Erythroblast (primary cell): ENCODE results near the gene FGF14.

Experiments
- GATA1 ChIP-seq: IDR thresholded peaks from 2 replicates; pipeline ENCODE4 v1.6.1; 2011; ENCODE audit warnings: low read depth, mild to moderate bottlenecking, control low read depth, low read length, moderate library complexity
- POLR2A ChIP-seq: IDR thresholded peaks from 2 replicates; pipeline ENCODE4 v1.6.1; 2011; ENCODE audit warnings: mild to moderate bottlenecking, low read length

- TF ChIP-seq GATA1: no peak
- TF ChIP-seq POLR2A: no peak
Measured at GRCh38 chr13:101846249-101846648, 555.6 kb downstream of the FGF14 start.
